ENCODE measurements around the gene RBM20. TPM values are rescaled to one million over a fixed set of nuclear protein-coding genes. Genes with fewer than 3 reads are reported as not detected.

The RBM20 gene
- total and polyA plus RNA-seq, 12 donors: 0.07 to 2.3 (median 0.28) TPM; not detected in 2

DNA sequence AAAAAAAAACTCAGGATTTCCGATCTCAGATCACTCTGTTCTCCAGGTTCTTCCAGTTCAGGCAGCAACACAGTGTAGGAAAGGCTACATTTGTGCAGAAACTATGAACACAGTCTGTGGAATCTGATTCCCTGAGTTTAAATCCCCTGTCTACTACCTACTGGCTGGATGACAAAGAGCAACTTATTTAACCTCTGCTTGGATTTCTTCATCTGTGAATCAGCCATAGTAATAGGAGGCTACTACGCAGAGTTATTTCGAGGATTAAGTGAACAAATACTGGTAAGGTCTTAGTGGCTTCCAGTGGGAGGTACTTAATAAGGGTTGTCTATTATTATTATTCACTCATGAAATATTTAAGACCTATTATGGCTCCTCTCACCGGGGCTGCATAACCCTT, 183.3 kb downstream of the RBM20 start:
- 64 to 67% (median 65%) methylated on average over 4 of the region's 4 CpGs for WGBS, 4 donors
- intact Hi-C loops (cut with DNase I): no loop called here
- Histone ChIP-seq H3K27me3 (no peaks in the 10 kb centered on the region), H3K9me3 (replicated peaks in 1 of 3) (no peaks in the 10 kb centered on the region), H3K27ac (no peak overlapping the region), H3K4me3 (no peak overlapping the region), H3K36me3 (replicated peaks in 1 of 2) (no peaks in the 10 kb centered on the region), H3K4me1 (replicated peaks in 1 of 2) (no peaks in the 10 kb centered on the region)
- TF ChIP-seq POLR2A (IDR thresholded peaks at IDR 0.05): no peak
- TF ChIP-seq, protein P1, sequence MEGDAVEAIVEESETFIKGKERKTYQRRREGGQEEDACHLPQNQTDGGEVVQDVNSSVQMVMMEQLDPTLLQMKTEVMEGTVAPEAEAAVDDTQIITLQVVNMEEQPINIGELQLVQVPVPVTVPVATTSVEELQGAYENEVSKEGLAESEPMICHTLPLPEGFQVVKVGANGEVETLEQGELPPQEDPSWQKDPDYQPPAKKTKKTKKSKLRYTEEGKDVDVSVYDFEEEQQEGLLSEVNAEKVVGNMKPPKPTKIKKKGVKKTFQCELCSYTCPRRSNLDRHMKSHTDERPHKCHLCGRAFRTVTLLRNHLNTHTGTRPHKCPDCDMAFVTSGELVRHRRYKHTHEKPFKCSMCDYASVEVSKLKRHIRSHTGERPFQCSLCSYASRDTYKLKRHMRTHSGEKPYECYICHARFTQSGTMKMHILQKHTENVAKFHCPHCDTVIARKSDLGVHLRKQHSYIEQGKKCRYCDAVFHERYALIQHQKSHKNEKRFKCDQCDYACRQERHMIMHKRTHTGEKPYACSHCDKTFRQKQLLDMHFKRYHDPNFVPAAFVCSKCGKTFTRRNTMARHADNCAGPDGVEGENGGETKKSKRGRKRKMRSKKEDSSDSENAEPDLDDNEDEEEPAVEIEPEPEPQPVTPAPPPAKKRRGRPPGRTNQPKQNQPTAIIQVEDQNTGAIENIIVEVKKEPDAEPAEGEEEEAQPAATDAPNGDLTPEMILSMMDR (IDR thresholded peaks at IDR 0.05): no peak
- DNase-seq: no peak

GRCh38 chr10:110827875-110828274, 183.7 kb downstream of the RBM20 start:
- no peak overlapping the region for H3K4me3 ChIP-seq
- H3K36me3 ChIP-seq (replicated peaks in 1 of 2): no peaks in the 10 kb centered on the region
- 55 to 69% (median 63%) methylated on average over 7 to 8 of the region's 8 CpGs for WGBS, 4 donors
- H3K4me1 ChIP-seq (replicated peaks in 1 of 2): no peaks in the 10 kb centered on the region
- H3K27me3 ChIP-seq: no peaks in the 10 kb centered on the region
- H3K27ac ChIP-seq: no peak overlapping the region
- intact Hi-C loops (cut with DNase I): no loop called here
- no peaks in the 10 kb centered on the region for H3K9me3 ChIP-seq (replicated peaks in 1 of 3)
- no peak for DNase-seq
- TF ChIP-seq, protein P1 (IDR thresholded peaks at IDR 0.05): no peak
- no peak for TF ChIP-seq POLR2A (IDR thresholded peaks at IDR 0.05)

- intact Hi-C loops (cut with DNase I): no loop called here
- TF ChIP-seq, protein P1 (IDR thresholded peaks at IDR 0.05): no peak
- no peak for TF ChIP-seq POLR2A (IDR thresholded peaks at IDR 0.05)
- H3K9me3 ChIP-seq (replicated peaks in 1 of 3): no peaks in the 10 kb centered on the region
- no peaks in the 10 kb centered on the region for H3K4me1 ChIP-seq (replicated peaks in 1 of 2)
- no peaks in the 10 kb centered on the region for H3K27me3 ChIP-seq
- H3K27ac ChIP-seq: no peak overlapping the region
- WGBS, 4 donors: 43 to 83% (median 62%) methylated on average over 2 of the region's 2 CpGs
- no peaks in the 10 kb centered on the region for H3K36me3 ChIP-seq (replicated peaks in 1 of 2)
- H3K4me3 ChIP-seq: no peak overlapping the region
- DNase-seq: no peak
Observed at GRCh38 chr10:110828525-110828924, 184.4 kb downstream of the RBM20 start.

DNA sequence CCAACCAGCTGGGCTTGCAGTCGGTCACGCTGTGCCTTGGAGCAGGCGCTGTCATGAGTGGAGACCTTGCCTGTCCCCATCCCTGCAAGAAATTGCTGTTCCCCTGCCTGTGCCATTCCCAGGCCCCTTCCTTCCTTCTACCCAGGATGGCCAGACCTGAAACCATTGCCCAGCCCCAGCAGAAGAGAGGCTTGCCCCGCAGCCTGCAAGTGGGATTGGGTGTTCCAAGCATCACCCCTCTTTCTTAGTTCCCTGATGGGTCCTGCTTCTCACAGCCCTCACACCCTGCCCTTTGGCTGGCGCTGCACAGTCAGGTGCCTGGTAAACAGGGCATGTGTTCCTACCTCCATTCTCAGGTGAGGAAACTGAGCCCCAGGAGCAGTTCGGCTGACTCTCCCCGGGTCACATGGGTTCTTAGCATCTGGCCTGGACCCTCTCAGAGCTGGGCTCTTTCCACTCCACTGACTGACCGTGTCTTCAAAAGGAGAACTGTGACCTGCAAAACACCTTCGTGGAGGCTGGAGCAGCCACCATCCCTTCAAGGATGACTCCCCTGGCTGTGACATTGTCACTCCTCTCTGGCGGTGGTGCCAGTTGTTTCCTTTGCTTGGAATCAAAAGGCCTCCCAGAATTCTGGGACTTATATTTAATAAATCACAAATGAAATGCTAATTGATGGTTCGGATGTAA, 185.7 kb downstream of the RBM20 start:
- no peaks in the 10 kb centered on the region for H3K4me1 ChIP-seq (replicated peaks in 1 of 2)
- no peaks in the 10 kb centered on the region for H3K36me3 ChIP-seq (replicated peaks in 1 of 2)
- no peak overlapping the region for H3K4me3 ChIP-seq
- TF ChIP-seq POLR2A (IDR thresholded peaks at IDR 0.05): no peak
- TF ChIP-seq, protein P1 (IDR thresholded peaks at IDR 0.05): no peak
- no peak overlapping the region for H3K27ac ChIP-seq
- H3K27me3 ChIP-seq: no peaks in the 10 kb centered on the region
- no peak for DNase-seq
- no peaks in the 10 kb centered on the region for H3K9me3 ChIP-seq (replicated peaks in 1 of 3)
- intact Hi-C loops (cut with DNase I): no loop called here
- 86 to 97% (median 91%) methylated on average over 7 to 11 of the region's 11 CpGs for WGBS, 4 donors

Measured in adrenal gland (tissue), 12 donors.